GM10266 (cell line): ENCODE measurements around the gene PLSCR1.
"Not testable (repeated sequence)": the region's sequence is repeated elsewhere in the genome, so short reads cannot be mapped to it uniquely, and the experiment has no call there.

ENCODE experiments used
- DNase-seq: peaks from one replicate; pipeline ENCODE4 v3.0.0; 2012; ENCODE audit errors: extremely low spot score
- CTCF ChIP-seq: IDR thresholded peaks from 2 replicates; pipeline ENCODE4 v1.5.1; 2012; ENCODE audit warnings: mild to moderate bottlenecking, low read depth; ENCODE audit not compliant: control insufficient read depth, insufficient read depth; ENCODE audit errors: missing control alignments

The PLSCR1 gene

GRCh38 chr3:146496251-146496650, 48.2 kb downstream of the PLSCR1 start:
- TF ChIP-seq CTCF = no peak
- DNase-seq = no peak

GRCh38 chr3:146493761-146494160, 50.6 kb downstream of the PLSCR1 start:
- no peak for TF ChIP-seq CTCF
- DNase-seq = no peak

- no peak for DNase-seq
Observed at GRCh38 chr3:146493221-146493620, 51.2 kb downstream of the PLSCR1 start.

GRCh38 chr3:146491303-146491702, 53.1 kb downstream of the PLSCR1 start:
- TF ChIP-seq CTCF = no peak
- no peak for DNase-seq

More at GRCh38 chr3:146493221-146493620, 51.2 kb downstream of the PLSCR1 start:
- TF ChIP-seq CTCF = no peak

- no peak for DNase-seq
- no peak for TF ChIP-seq CTCF
Observed at GRCh38 chr3:146485297-146485696, 59.1 kb downstream of the PLSCR1 start.

- no peak for TF ChIP-seq CTCF
Observed at GRCh38 chr3:146476094-146476740, 68.2 kb downstream of the PLSCR1 start.

GRCh38 chr3:146474976-146475375, 69.4 kb downstream of the PLSCR1 start:
- DNase-seq = not testable (repeated sequence)

More at GRCh38 chr3:146476094-146476740, 68.2 kb downstream of the PLSCR1 start:
- DNase-seq = no peak

GRCh38 chr3:146473726-146474125, 70.7 kb downstream of the PLSCR1 start:
- TF ChIP-seq CTCF = no peak
- no peak for DNase-seq
